ENCODE results near the gene KIF26B.

Gene KIF26B

DNA sequence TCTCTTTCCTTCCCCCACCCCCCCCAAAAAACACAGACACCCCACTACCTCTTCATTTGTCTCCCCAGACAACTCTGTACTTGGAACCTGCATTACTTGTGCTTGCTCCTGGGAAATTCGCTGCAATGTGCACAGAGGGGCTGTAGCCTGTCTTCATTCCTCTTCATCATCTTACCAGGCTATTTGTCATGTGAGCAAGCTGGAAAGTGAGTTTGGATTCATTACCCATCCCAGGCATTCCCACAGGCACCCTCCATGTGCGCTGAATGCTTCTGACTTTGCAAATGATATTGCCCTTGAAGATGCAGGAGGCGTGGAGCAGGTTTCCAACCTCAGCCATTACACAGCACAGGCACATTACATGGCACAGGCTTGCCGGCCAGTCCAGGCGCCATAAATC lies 494.9 kb downstream of the KIF26B start:
- DNase-seq (ENCODE audit: low read depth), result no peak
- in situ Hi-C loops (cut with HindIII; ENCODE audit: low sequenced_read_pairs), result loop anchor here (5.0 kb wide), 2 partner anchors 58 to 62 kb away; no protein-coding TSS in a partner anchor
- no peak overlapping the region for H3K4me3 ChIP-seq (ENCODE audit: low read depth, low read length)
- TF ChIP-seq, protein P1, sequence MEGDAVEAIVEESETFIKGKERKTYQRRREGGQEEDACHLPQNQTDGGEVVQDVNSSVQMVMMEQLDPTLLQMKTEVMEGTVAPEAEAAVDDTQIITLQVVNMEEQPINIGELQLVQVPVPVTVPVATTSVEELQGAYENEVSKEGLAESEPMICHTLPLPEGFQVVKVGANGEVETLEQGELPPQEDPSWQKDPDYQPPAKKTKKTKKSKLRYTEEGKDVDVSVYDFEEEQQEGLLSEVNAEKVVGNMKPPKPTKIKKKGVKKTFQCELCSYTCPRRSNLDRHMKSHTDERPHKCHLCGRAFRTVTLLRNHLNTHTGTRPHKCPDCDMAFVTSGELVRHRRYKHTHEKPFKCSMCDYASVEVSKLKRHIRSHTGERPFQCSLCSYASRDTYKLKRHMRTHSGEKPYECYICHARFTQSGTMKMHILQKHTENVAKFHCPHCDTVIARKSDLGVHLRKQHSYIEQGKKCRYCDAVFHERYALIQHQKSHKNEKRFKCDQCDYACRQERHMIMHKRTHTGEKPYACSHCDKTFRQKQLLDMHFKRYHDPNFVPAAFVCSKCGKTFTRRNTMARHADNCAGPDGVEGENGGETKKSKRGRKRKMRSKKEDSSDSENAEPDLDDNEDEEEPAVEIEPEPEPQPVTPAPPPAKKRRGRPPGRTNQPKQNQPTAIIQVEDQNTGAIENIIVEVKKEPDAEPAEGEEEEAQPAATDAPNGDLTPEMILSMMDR (IDR thresholded peaks at IDR 0.05; ENCODE audit: low read depth, low read length, missing control alignments), result no peak

DNA sequence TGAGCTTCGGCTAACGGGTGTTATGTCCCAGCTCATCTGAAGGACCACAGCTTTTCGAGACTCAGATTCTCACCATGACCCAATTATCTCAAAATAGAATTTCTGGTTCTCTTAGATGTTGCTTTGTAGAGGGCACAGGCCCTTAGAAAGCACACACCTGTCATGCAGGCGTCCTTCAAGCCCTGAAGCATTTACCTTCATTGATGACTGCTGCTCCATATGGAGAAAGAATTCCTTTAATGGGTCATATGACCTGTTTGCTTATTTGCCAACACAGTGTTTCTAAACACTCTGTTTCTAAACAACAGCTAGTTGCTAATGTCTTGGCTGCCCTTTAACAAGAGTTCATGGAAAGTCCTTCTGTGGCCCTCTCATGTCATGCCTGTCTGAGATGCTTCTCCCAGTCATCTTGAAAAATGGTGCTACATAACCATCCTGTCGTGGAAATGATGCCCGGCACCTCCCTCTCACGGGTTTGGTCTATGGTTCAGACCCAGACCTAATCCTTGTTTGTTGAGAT lies 495.7 kb downstream of the KIF26B start:
- H3K4me3 ChIP-seq (ENCODE audit: low read depth, low read length), result no peak overlapping the region
- in situ Hi-C loops (cut with HindIII; ENCODE audit: low sequenced_read_pairs), result loop anchor here (5.0 kb wide), 2 partner anchors 57 to 63 kb away; no protein-coding TSS in a partner anchor
- no peak for DNase-seq (ENCODE audit: low read depth)
- TF ChIP-seq, protein P1 (IDR thresholded peaks at IDR 0.05; ENCODE audit: low read depth, low read length, missing control alignments), result no peak

DNA sequence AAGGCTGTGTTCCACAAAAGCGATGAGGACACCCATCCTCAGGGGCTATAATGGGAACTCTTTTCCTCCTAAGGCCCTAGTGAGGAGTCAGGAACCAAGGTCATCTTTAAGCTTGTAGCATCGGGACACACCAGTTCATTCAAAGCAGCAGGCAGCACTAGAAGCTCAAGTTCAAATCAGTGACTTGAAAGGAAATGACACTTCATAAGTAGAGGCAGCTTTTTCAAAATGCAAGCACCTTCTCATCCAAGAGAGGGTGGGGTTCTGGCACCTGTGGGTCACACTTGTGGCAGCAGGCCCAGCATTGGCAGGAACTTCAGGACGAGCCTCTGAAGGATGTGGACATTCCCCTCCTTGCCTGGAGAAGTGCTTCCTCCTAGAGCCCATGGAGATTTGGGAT lies 496.3 kb downstream of the KIF26B start:
- in situ Hi-C loops (cut with HindIII; ENCODE audit: low sequenced_read_pairs), result loop anchor here (5.0 kb wide), 2 partner anchors 56 to 64 kb away; no protein-coding TSS in a partner anchor
- DNase-seq (ENCODE audit: low read depth), result no peak
- TF ChIP-seq, protein P1 (IDR thresholded peaks at IDR 0.05; ENCODE audit: low read depth, low read length, missing control alignments), result no peak
- no peak overlapping the region for H3K4me3 ChIP-seq (ENCODE audit: low read depth, low read length)

DNA sequence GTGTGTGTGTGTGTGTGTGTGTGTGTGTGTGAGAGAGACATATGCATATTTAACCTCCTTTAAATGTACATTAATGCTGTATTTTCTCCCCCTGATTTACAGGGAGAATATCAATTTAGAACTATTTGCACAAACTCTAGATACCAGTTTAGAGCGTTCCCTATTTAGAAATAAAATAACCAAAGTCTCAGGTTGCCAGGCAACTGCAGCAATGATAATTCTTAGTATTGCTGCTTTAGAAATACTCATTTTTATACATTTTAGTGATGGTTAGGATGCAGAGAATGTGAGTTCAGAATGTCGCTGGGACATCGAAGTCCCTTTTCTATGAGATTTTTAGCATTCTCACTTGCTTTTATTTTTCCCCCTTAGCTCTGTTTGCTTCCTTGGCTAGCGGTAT lies 497.3 kb downstream of the KIF26B start:
- in situ Hi-C loops (cut with HindIII; ENCODE audit: low sequenced_read_pairs), result loop anchor here (5.0 kb wide), 2 partner anchors 55 to 65 kb away; no protein-coding TSS in a partner anchor
- TF ChIP-seq, protein P1 (IDR thresholded peaks at IDR 0.05; ENCODE audit: low read depth, low read length, missing control alignments), result no peak
- no peak overlapping the region for H3K4me3 ChIP-seq (ENCODE audit: low read depth, low read length)
- no peak for DNase-seq (ENCODE audit: low read depth)

DNA sequence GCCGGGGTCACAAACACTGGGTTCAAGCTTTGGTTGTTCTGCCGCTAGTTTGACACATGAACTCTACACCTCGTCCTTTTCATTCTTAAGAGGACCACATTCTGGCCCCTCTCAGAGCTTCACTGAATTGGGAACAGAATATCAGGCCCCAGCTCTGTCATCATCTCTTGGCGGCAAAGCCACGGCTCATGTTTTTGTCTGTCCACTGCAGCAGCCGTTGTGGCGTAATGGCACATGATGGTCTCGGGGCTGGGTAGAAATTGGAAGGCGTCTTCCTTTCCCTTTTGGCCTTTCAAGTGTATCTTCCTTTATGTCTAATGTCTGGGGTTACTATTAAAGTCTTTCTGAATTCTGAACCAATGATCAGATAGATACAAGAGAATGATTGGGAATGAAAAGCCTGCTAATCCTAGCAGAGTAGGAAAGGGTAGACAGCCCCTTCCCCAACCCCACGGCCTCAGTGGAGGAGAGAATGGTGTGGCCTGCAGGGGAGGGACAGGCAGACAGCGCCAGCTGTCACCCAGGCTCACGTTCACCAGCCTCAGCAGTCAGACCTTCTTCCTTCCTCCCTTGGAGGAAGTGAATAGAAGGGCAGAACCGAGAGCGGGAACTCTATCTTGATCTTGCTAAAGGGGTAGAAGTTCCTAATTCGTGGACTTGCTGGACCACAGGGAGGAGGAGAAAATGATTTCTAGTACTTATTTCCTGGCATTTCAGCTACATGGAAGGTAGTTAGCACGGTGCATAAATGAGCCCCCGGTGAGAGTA lies 498.1 kb downstream of the KIF26B start:
- TF ChIP-seq, protein P1 (IDR thresholded peaks at IDR 0.05; ENCODE audit: low read depth, low read length, missing control alignments), result no peak
- DNase-seq (ENCODE audit: low read depth), result no peak
- H3K4me3 ChIP-seq (ENCODE audit: low read depth, low read length), result no peak overlapping the region
- in situ Hi-C loops (cut with HindIII; ENCODE audit: low sequenced_read_pairs), result loop anchor here (5.0 kb wide), 2 partner anchors 54 to 66 kb away; no protein-coding TSS in a partner anchor

DNA sequence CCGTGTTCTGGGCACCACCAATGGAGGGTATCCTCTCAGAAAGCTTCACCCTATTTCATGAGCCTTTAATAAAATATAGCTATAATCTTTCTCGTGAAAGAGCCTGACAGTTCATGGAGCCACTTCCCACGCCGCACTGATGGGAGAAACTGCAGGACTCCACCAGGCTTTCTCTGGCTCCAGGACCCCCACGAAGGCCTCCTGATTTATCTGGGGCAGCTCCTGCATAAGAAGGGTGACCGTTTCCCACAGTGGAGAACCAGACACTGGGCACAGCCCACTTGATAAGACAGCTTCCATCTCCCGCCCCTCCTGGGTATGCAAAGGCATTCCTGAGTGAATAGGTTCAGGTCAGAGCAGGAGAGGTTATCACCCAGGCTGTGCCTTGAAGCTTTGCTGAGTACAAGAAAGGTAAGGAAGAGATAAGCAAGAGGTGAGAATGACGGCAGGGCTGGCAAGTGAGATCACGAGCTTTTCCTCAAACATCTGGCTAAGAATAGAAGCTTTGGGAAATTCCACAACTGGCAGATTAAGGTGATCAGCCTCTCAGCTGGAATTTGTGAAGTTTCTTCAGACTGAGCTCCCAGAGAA lies 499.8 kb downstream of the KIF26B start:
- TF ChIP-seq, protein P1 (IDR thresholded peaks at IDR 0.05; ENCODE audit: low read depth, low read length, missing control alignments), result no peak
- H3K4me3 ChIP-seq (ENCODE audit: low read depth, low read length), result no peak overlapping the region
- in situ Hi-C loops (cut with HindIII; ENCODE audit: low sequenced_read_pairs), result loop anchor here (5.0 kb wide), 2 partner anchors 53 to 67 kb away; no protein-coding TSS in a partner anchor
- no peak for DNase-seq (ENCODE audit: low read depth)

All from astrocyte of the cerebellum (primary cell).